ENCODE measurements around the gene HKDC1. TPM values are rescaled to one million over a fixed set of nuclear protein-coding genes. Genes with fewer than 3 reads are reported as not detected.

Gene HKDC1
- total RNA-seq, 5 donors from 2014 or later (not counting 1 experiment from before 2014, with no cell fraction given): 2.3 to 6.5 (median 5.2) TPM

DNA sequence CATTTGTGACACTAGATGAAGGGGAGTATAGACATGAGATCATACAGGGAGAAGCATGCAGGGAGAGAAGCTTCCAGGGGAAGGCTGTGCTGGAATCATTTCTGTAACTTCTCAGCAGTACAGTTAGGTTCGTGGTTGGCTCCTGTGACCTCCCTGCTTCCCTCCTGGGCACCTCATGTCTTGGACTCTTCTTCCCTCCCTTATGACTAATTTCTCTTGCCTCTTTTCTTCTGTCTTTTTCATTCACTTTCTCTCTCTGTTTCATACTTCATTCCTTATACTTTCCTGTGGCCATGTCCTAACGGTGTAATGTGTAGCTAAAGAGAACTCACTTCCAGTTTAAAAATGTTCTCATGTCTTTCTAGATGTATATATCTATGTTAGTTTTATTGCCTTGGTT is 19.1 kb upstream of the HKDC1 start:
- Histone ChIP-seq H3K9me3 (no peaks in the 10 kb centered on the region), H3K27me3 (replicated peaks in 1 of 2; ENCODE audit: control insufficient read depth in 2 of 2, extremely low read depth in 1 of 2, insufficient read depth in 2 of 2, low read length in 1 of 2) (no peaks in the 10 kb centered on the region), H3K4me1 (ENCODE audit: control insufficient read depth in 1 of 2, extremely low read depth in 1 of 2, insufficient read depth in 2 of 2, low read length in 2 of 2) (peaks cover 0 to 28% of the 10 kb centered on the region in 2 experiments), H3K4me3 (ENCODE audit: control insufficient read depth in 1 of 2, extremely low read depth in 1 of 2, low read length in 1 of 2) (no peak overlapping the region), H3K27ac (ENCODE audit: low read length) (peak overlapping the region; percentile 32), H3K36me3 (ENCODE audit: control insufficient read depth in 2 of 2, extremely low read depth in 1 of 2, insufficient read depth in 1 of 2, low read length in 1 of 2) (peaks cover 0 to 54% of the 10 kb centered on the region in 2 donors)
- DNase-seq: no peak
- H3K36me3 Mint-ChIP-seq: peaks cover 40% of the 10 kb centered on the region
- H3K4me1 Mint-ChIP-seq: peaks cover 0 to 18% (median 6%) of the 10 kb centered on the region in 3 donors
- ATAC-seq (replicated peaks in 1 of 4): no peak
- ChIA-PET CTCF (interaction anchor here in 1 of 2 donors (0.7 kb wide), 1 partner anchor 22 kb away, joined by 5 read pairs; no protein-coding TSS in a partner anchor), POLR2A (no interaction called here)
- no peaks in the 10 kb centered on the region for H3K9me3 Mint-ChIP-seq
- no peak overlapping the region for H3K4me3 Mint-ChIP-seq
- no peaks in the 10 kb centered on the region for H3K27me3 Mint-ChIP-seq
- H3K27ac Mint-ChIP-seq: peak overlapping the region; percentile 74 to 76
- WGBS (ENCODE audit: insufficient coverage): no CpG with 5 or more reads among the region's 2 CpGs

DNA sequence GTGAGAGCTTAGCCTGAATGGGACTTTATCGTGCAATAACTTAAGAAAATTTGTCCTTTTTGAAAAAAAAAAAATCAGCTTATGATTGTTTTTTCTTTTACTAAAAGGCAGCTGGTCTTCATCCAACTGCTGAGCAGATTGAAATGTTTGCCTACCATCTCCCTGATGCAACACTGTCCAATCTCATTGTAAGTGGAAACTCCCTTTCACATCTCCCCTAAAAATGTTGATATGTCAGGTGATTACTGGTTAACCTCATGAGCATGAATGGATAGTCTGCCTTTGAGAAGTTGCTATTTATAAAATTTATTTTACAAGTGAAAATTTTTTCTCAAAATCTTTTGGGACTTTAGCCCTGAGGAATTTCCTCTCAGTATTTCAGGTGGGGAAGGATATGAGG is 17.8 kb upstream of the HKDC1 start:
- ATAC-seq (replicated peaks in 1 of 4): peak in 1 of 4 experiments; percentile 74
- H3K4me3 ChIP-seq (ENCODE audit: control insufficient read depth in 1 of 2, extremely low read depth in 1 of 2, low read length in 1 of 2): no peak overlapping the region
- no peaks in the 10 kb centered on the region for H3K27me3 ChIP-seq (replicated peaks in 1 of 2; ENCODE audit: control insufficient read depth in 2 of 2, extremely low read depth in 1 of 2, insufficient read depth in 2 of 2, low read length in 1 of 2)
- H3K27ac ChIP-seq (ENCODE audit: low read length): peak overlapping the region; percentile 51
- Mint-ChIP-seq H3K4me3 (no peak overlapping the region), H3K27me3 (no peaks in the 10 kb centered on the region), H3K36me3 (peaks cover 43% of the 10 kb centered on the region), H3K27ac (peak overlapping the region; percentile 3 to 71), H3K9me3 (no peaks in the 10 kb centered on the region), H3K4me1 (peaks cover 0 to 23% (median 9%) of the 10 kb centered on the region in 3 donors)
- H3K9me3 ChIP-seq: no peaks in the 10 kb centered on the region
- CTCF ChIA-PET: interaction anchor here in 1 of 2 donors (0.7 to 1.0 kb wide), 3 partner anchors 14 to 26 kb away, joined by 3 to 5 read pairs (median 4); partner anchors contain the start of gene SUPV3L1
- DNase-seq: peak in 2 of 35 experiments; percentile 8 to 63
- no CpG with 5 or more reads among the region's 1 CpG for WGBS (ENCODE audit: insufficient coverage)
- POLR2A ChIA-PET: interaction anchor here in 1 of 2 donors (0.7 to 1.5 kb wide), 2 partner anchors 9 to 10 kb away, joined by 3 to 4 read pairs; no protein-coding TSS in a partner anchor
- peaks cover 0 to 32% of the 10 kb centered on the region in 2 experiments for H3K4me1 ChIP-seq (ENCODE audit: control insufficient read depth in 1 of 2, extremely low read depth in 1 of 2, insufficient read depth in 2 of 2, low read length in 2 of 2)
- H3K36me3 ChIP-seq (ENCODE audit: control insufficient read depth in 2 of 2, extremely low read depth in 1 of 2, insufficient read depth in 1 of 2, low read length in 1 of 2): peaks cover 0 to 56% of the 10 kb centered on the region in 2 donors

DNA sequence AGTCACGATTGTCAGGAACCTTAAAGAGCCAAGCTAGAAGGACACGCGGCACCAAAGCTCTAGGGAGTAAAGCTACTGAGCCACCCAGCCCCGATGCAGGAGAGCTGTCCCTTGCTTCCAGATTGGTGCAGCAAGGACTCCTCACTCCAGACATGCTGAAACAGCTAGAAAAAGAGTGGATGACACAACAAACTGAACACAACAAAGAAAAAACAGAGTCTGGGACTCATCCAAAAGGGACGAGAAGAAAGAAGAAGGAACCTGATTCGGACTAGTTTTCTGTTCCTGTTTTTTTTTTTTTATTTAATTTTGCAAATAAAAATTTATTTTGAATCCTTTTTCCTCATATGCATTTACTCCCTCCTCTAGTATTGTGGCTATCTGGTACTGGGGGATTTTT is 11.4 kb upstream of the HKDC1 start:
- ATAC-seq (replicated peaks in 1 of 4) (no peak), DNase-seq (no peak)
- Histone ChIP-seq H3K9me3 (no peaks in the 10 kb centered on the region), H3K36me3 (ENCODE audit: control insufficient read depth in 2 of 2, extremely low read depth in 1 of 2, insufficient read depth in 1 of 2, low read length in 1 of 2) (peaks cover 0 to 39% of the 10 kb centered on the region in 2 donors), H3K4me1 (ENCODE audit: control insufficient read depth in 1 of 2, extremely low read depth in 1 of 2, insufficient read depth in 2 of 2, low read length in 2 of 2) (peaks cover 0 to 21% of the 10 kb centered on the region in 2 experiments), H3K4me3 (ENCODE audit: control insufficient read depth in 1 of 2, extremely low read depth in 1 of 2, low read length in 1 of 2) (no peak overlapping the region), H3K27me3 (replicated peaks in 1 of 2; ENCODE audit: control insufficient read depth in 2 of 2, extremely low read depth in 1 of 2, insufficient read depth in 2 of 2, low read length in 1 of 2) (no peaks in the 10 kb centered on the region), H3K27ac (ENCODE audit: low read length) (no peak overlapping the region)
- peaks cover 31% of the 10 kb centered on the region for H3K36me3 Mint-ChIP-seq
- H3K4me1 Mint-ChIP-seq: peaks cover 0 to 14% (median 6%) of the 10 kb centered on the region in 3 donors
- H3K27me3 Mint-ChIP-seq: no peaks in the 10 kb centered on the region
- no peak overlapping the region for H3K27ac Mint-ChIP-seq
- H3K4me3 Mint-ChIP-seq: no peak overlapping the region
- POLR2A ChIA-PET: no interaction called here
- CTCF ChIA-PET: interaction anchor here in 1 of 2 donors (0.6 to 0.7 kb wide), 2 partner anchors 22 to 271 kb away, joined by 3 read pairs; no protein-coding TSS in a partner anchor
- WGBS (ENCODE audit: insufficient coverage): 100% methylated on average over 4 of the region's 6 CpGs
- no peaks in the 10 kb centered on the region for H3K9me3 Mint-ChIP-seq

DNA sequence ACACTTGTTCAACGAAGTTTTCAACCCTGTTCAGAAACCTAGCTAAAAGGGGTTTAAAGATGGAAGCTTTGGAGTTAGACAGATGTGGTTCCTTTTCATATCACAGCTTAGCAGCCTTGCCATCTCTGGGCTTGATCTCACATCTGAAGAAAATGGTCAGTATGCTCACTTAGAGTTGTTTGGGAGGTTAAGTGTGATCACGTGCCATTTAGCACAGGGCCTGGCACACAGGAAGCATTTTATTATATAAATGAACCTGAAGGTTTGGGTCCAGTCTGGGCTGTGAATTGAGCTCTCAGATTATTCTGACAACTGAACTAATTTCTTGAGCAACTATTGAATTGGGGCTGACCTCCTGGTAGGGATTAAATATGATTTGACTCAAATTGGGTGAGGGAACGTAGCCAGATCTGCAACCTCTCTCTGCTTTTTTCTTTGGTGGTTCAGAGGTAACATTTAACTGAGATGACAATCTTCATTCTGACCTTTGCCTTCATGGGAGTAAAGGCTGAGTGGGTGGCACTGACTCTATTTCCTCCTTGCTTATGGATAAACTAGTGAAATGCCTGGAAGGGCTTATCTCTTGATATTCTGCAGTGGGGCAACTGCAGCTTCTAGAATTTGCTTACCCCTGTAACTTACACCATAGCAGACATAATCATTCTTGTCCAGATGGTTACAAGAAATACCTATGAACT is 10.2 kb upstream of the HKDC1 start:
- 88% methylated on average over 1 of the region's 3 CpGs for WGBS (ENCODE audit: insufficient coverage)
- Mint-ChIP-seq H3K4me1 (peaks cover 5 to 18% (median 15%) of the 10 kb centered on the region in 3 donors), H3K9me3 (peaks cover 0 to 5% (median 0%) of the 10 kb centered on the region in 3 donors), H3K27me3 (no peaks in the 10 kb centered on the region), H3K27ac (no peak overlapping the region), H3K36me3 (peaks cover 30% of the 10 kb centered on the region), H3K4me3 (no peak overlapping the region)
- no peaks in the 10 kb centered on the region for H3K9me3 ChIP-seq
- ATAC-seq (replicated peaks in 1 of 4) (no peak), DNase-seq (no peak)
- peaks cover 0 to 39% of the 10 kb centered on the region in 2 donors for H3K36me3 ChIP-seq (ENCODE audit: control insufficient read depth in 2 of 2, extremely low read depth in 1 of 2, insufficient read depth in 1 of 2, low read length in 1 of 2)
- peaks cover 0 to 18% of the 10 kb centered on the region in 2 experiments for H3K4me1 ChIP-seq (ENCODE audit: control insufficient read depth in 1 of 2, extremely low read depth in 1 of 2, insufficient read depth in 2 of 2, low read length in 2 of 2)
- H3K27ac ChIP-seq (ENCODE audit: low read length): no peak overlapping the region
- no peak overlapping the region for H3K4me3 ChIP-seq (ENCODE audit: control insufficient read depth in 1 of 2, extremely low read depth in 1 of 2, low read length in 1 of 2)
- POLR2A ChIA-PET: no interaction called here
- no peaks in the 10 kb centered on the region for H3K27me3 ChIP-seq (replicated peaks in 1 of 2; ENCODE audit: control insufficient read depth in 2 of 2, extremely low read depth in 1 of 2, insufficient read depth in 2 of 2, low read length in 1 of 2)
- CTCF ChIA-PET: interaction anchor here in 1 of 2 donors (0.6 kb wide), 1 partner anchor 295 kb away, joined by 13 read pairs; no protein-coding TSS in a partner anchor

DNA sequence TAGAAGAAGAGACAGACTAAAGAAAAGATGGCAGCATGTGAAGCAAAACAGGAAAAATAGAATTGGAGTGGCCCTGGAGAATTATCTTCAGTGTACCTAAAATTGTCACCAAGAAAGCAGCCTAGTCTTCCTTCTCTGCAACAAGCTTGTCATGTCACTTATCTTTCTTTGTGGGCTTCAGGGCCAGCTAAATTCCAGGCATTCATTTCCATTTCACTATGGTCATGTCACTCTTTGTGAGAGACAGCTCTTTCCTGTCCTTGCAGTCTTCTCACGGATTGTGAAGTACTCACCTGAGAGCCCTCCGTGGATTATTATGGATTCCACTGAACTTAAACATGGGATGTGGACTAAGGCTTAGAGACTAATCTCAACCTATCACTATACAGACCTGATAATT is 9.0 kb upstream of the HKDC1 start:
- Mint-ChIP-seq H3K27me3 (no peaks in the 10 kb centered on the region), H3K4me1 (peaks cover 17 to 26% (median 22%) of the 10 kb centered on the region in 3 donors), H3K36me3 (peaks cover 23% of the 10 kb centered on the region), H3K27ac (no peak overlapping the region), H3K9me3 (peaks cover 0 to 5% (median 0%) of the 10 kb centered on the region in 3 donors), H3K4me3 (no peak overlapping the region)
- Histone ChIP-seq H3K27ac (ENCODE audit: low read length) (no peak overlapping the region), H3K4me3 (ENCODE audit: control insufficient read depth in 1 of 2, extremely low read depth in 1 of 2, low read length in 1 of 2) (no peak overlapping the region), H3K9me3 (no peaks in the 10 kb centered on the region), H3K36me3 (ENCODE audit: control insufficient read depth in 2 of 2, extremely low read depth in 1 of 2, insufficient read depth in 1 of 2, low read length in 1 of 2) (peaks cover 0 to 32% of the 10 kb centered on the region in 2 donors), H3K4me1 (ENCODE audit: control insufficient read depth in 1 of 2, extremely low read depth in 1 of 2, insufficient read depth in 2 of 2, low read length in 2 of 2) (peaks cover 5 to 12% of the 10 kb centered on the region in 2 experiments), H3K27me3 (replicated peaks in 1 of 2; ENCODE audit: control insufficient read depth in 2 of 2, extremely low read depth in 1 of 2, insufficient read depth in 2 of 2, low read length in 1 of 2) (no peaks in the 10 kb centered on the region)
- ATAC-seq (replicated peaks in 1 of 4) (no peak), DNase-seq (no peak)
- ChIA-PET POLR2A (no interaction called here), CTCF (no interaction called here)
- WGBS (ENCODE audit: insufficient coverage): no CpG with 5 or more reads among the region's 2 CpGs

DNA sequence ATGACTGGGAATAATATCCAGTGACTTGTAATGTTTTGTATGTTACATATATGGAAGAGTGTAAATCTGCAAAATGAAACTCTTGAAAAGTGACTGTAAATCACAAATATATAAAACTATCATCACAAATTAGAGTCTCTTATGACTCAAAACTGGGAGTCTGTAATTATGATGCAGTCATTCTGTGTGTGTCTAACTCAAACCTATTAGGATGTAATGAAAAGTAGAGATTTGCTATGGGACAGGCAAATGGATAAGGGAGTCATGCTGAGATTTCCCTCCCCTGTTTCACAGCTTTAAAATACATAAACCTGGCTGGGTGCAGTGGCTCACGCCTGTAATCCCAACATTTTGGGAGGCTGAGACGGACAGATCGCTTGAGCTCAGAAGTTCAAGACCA is 8.6 kb upstream of the HKDC1 start:
- Mint-ChIP-seq H3K9me3 (peaks cover 0 to 5% (median 0%) of the 10 kb centered on the region in 3 donors), H3K27ac (no peak overlapping the region), H3K4me1 (peaks cover 18 to 24% (median 18%) of the 10 kb centered on the region in 3 donors), H3K4me3 (no peak overlapping the region), H3K27me3 (no peaks in the 10 kb centered on the region), H3K36me3 (peaks cover 19% of the 10 kb centered on the region)
- CTCF ChIA-PET: no interaction called here
- DNase-seq (no peak), ATAC-seq (replicated peaks in 1 of 4) (no peak)
- no peaks in the 10 kb centered on the region for H3K27me3 ChIP-seq (replicated peaks in 1 of 2; ENCODE audit: control insufficient read depth in 2 of 2, extremely low read depth in 1 of 2, insufficient read depth in 2 of 2, low read length in 1 of 2)
- peaks cover 0 to 28% of the 10 kb centered on the region in 2 donors for H3K36me3 ChIP-seq (ENCODE audit: control insufficient read depth in 2 of 2, extremely low read depth in 1 of 2, insufficient read depth in 1 of 2, low read length in 1 of 2)
- no peaks in the 10 kb centered on the region for H3K9me3 ChIP-seq
- WGBS (ENCODE audit: insufficient coverage): 93% methylated on average over 2 of the region's 3 CpGs
- H3K27ac ChIP-seq (ENCODE audit: low read length): no peak overlapping the region
- POLR2A ChIA-PET: interaction anchor here in 1 of 2 donors (0.7 kb wide), 1 partner anchor 10 kb away, joined by 4 read pairs; no protein-coding TSS in a partner anchor
- no peak overlapping the region for H3K4me3 ChIP-seq (ENCODE audit: control insufficient read depth in 1 of 2, extremely low read depth in 1 of 2, low read length in 1 of 2)
- peaks cover 5 to 9% of the 10 kb centered on the region in 2 experiments for H3K4me1 ChIP-seq (ENCODE audit: control insufficient read depth in 1 of 2, extremely low read depth in 1 of 2, insufficient read depth in 2 of 2, low read length in 2 of 2)

Data from T-cell (primary cell).